DOHH2 (cell line): ENCODE results near the gene TUFM.

ENCODE experiments used
- H3F3A ChIP-seq: fragments of 200-600 bp; sonication (generic), shearing (Covaris generic); 2 replicates; pipeline ENCODE4 v1.6.0; 2016; ENCODE audit warnings: antibody characterized with exemption, mild to moderate bottlenecking; ENCODE audit not compliant: control insufficient read depth, insufficient read depth
- H3K27ac ChIP-seq: fragments of 200-600 bp; sonication (generic); 2 replicates; pipeline ENCODE4 v1.5.1; 2014; ENCODE audit warnings: low read depth, mild to moderate bottlenecking, low read length, moderate library complexity
- H3K27me3 ChIP-seq: fragments of 200-600 bp; sonication (generic); 2 replicates; pipeline ENCODE4 v1.6.1; 2014; ENCODE audit warnings: mild to moderate bottlenecking, low read length, mixed read lengths; ENCODE audit not compliant: control insufficient read depth
- H3K36me3 ChIP-seq: fragments of 200-600 bp; sonication (generic); 2 replicates; pipeline ENCODE4 v1.6.1; 2014; ENCODE audit warnings: mild to moderate bottlenecking, low read length, moderate library complexity, mixed read lengths; ENCODE audit not compliant: control insufficient read depth
- H3K4me1 ChIP-seq: fragments of 200-600 bp; sonication (generic); 2 replicates; pipeline ENCODE4 v1.6.1; 2014; ENCODE audit warnings: mild to moderate bottlenecking, low read length, mixed read lengths; ENCODE audit not compliant: control insufficient read depth
- H3K4me2 ChIP-seq: fragments of 200-600 bp; sonication (generic); 2 replicates; pipeline ENCODE4 v1.6.0; 2014; ENCODE audit warnings: mild to moderate bottlenecking, low read length, moderate library complexity
- H3K4me3 ChIP-seq: fragments of 200-600 bp; sonication (generic); 2 replicates; pipeline ENCODE4 v1.5.1; 2014; ENCODE audit warnings: mild to moderate bottlenecking, low read length, mixed read lengths
- H3K79me2 ChIP-seq: fragments of 200-600 bp; sonication (generic); 2 replicates; pipeline ENCODE4 v1.6.1; 2014; ENCODE audit warnings: mild to moderate bottlenecking, low read length, mixed read lengths; ENCODE audit not compliant: control insufficient read depth
- H3K9me2 ChIP-seq: fragments of 200-600 bp; sonication (generic); replicated peaks from 2 replicates; pipeline ENCODE4 v1.6.1; 2014; ENCODE audit warnings: mild to moderate bottlenecking, low read length, mixed read lengths; ENCODE audit not compliant: control insufficient read depth
- H3K9me3 ChIP-seq: fragments of 200-600 bp; sonication (generic); 2 replicates; pipeline ENCODE4 v1.6.1; 2014; ENCODE audit warnings: antibody characterized with exemption, low read length, mixed read lengths; ENCODE audit not compliant: control insufficient read depth, insufficient read depth
- H4K20me1 ChIP-seq: fragments of 200-600 bp; sonication (generic); 2 replicates; pipeline ENCODE4 v1.6.0; 2014; ENCODE audit warnings: low read depth, mild to moderate bottlenecking, antibody characterized with exemption, low read length, moderate library complexity; ENCODE audit not compliant: control insufficient read depth, insufficient read depth
- CTCF ChIP-seq: fragments of 200-600 bp; sonication (generic); IDR thresholded peaks from one replicate; pipeline ENCODE4 v1.5.1; 2014; ENCODE audit warnings: antibody characterized with exemption, mild to moderate bottlenecking, low read depth, low read length; ENCODE audit not compliant: poor library complexity, severe bottlenecking
- EZH2phosphoT487 ChIP-seq: fragments of 200-600 bp; sonication (generic); IDR thresholded peaks from 2 replicates; pipeline ENCODE4 v1.6.1; 2017; ENCODE audit warnings: borderline replicate concordance, mild to moderate bottlenecking, antibody characterized with exemption, low read length, moderate library complexity, mixed read lengths

The TUFM gene

DNA sequence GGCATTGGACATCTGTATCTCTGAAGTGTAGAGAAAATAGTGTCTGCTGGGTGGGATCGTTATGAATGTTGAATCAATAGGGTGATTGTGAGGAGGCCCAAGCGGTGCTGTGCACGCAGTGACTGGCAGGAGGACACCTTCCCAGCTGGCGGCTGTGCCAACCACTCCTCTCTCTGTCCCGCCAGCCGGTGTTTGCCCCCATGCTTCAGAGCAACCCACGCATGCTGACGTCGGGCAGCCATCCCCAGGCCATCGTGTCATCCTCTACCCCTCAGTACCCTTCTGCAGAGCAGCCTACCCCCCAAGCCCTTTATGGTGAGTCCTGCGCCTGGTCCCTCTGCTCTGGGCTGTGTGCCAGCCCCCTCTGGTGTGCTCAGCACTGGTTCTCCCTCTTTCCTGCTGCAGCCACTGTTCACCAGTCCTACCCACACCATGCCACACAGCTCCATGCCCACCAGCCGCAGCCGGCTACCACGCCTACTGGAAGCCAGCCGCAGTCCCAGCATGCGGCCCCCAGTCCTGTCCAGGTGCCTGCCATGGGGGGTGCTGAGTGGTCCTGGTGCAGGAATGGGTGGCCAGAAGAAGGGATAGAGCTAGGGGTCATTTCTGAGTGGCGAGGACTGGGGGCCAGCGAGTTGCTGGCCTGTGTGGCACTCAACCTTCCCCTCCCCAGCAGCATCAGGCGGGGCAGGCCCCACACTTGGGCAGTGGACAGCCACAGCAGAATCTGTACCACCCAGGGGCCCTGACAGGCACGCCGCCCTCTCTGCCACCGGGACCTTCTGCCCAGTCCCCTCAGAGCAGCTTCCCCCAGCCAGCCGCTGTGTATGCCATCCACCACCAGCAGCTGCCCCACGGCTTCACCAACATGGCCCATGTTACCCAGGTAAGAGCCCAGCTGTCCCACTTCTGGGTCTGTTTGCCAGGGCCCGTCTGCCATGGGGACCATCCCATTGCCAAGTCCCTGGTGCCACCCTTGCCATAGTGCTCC is 11.0 kb downstream of the TUFM start:
- Histone ChIP-seq H3K79me2 (peaks cover 5% of the 10 kb centered on the region; the same call in 1 of the 2 replicates), H3F3A (peaks cover 25% of the 10 kb centered on the region), H3K4me2 (no peak overlapping the region), H3K4me1 (no peaks in the 10 kb centered on the region), H3K4me3 (no peak overlapping the region), H3K36me3 (peaks cover 88% of the 10 kb centered on the region), H3K9me3 (no peaks in the 10 kb centered on the region), H4K20me1 (0 out of 2 replicates have a peak, but pooled peaks cover 2% of the 10 kb centered on the region), H3K27me3 (no peaks in the 10 kb centered on the region), H3K27ac (no peak overlapping the region), H3K9me2 (no peaks in the 10 kb centered on the region)
- no peak for TF ChIP-seq CTCF
- no peak for TF ChIP-seq EZH2phosphoT487

DNA sequence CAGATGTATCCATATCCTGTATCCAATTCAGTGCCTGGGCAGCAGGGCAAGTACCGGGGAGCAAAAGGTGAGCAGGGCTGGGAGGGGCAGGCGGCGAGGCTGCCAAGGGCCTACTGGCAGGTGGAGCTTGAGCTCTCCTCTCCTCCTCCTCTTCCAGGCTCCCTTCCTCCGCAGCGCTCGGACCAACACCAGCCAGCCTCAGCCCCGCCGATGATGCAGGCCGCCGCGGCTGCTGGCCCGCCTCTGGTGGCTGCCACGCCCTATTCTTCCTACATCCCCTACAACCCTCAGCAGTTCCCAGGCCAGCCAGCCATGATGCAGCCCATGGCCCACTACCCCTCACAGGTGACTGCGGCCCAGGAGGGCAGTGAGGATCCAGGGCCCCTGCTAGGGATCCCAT is 11.8 kb downstream of the TUFM start:
- Histone ChIP-seq H3K27me3 (no peaks in the 10 kb centered on the region), H3K4me2 (no peak overlapping the region), H3K27ac (no peak overlapping the region), H3K4me3 (no peak overlapping the region), H3K9me3 (no peaks in the 10 kb centered on the region), H3K4me1 (no peaks in the 10 kb centered on the region), H3K36me3 (peaks cover 96% of the 10 kb centered on the region), H3F3A (peaks cover 20% of the 10 kb centered on the region), H4K20me1 (peaks cover 8% of the 10 kb centered on the region; the same call in 1 of the 2 replicates), H3K79me2 (peaks cover 12% of the 10 kb centered on the region), H3K9me2 (no peaks in the 10 kb centered on the region)
- TF ChIP-seq CTCF (no peak), EZH2phosphoT487 (no peak)

GRCh38 chr16:28830531-28830930 is 15.6 kb downstream of the TUFM start:
- TF ChIP-seq EZH2phosphoT487 (no peak), CTCF (no peak)
- peaks cover 3% of the 10 kb centered on the region for H3K4me1 ChIP-seq
- H3K36me3 ChIP-seq = peaks cover 100% of the 10 kb centered on the region
- H3K4me2 ChIP-seq = no peak overlapping the region
- no peak overlapping the region for H3K4me3 ChIP-seq
- H3K9me3 ChIP-seq = no peaks in the 10 kb centered on the region
- no peaks in the 10 kb centered on the region for H3K9me2 ChIP-seq
- no peaks in the 10 kb centered on the region for H3K27me3 ChIP-seq
- H3F3A ChIP-seq = peaks cover 12% of the 10 kb centered on the region
- H3K27ac ChIP-seq = no peak overlapping the region
- H3K79me2 ChIP-seq = peaks cover 50% of the 10 kb centered on the region
- peaks cover 27% of the 10 kb centered on the region for H4K20me1 ChIP-seq
